HEK293 (cell line): ENCODE results near the gene KRT78.

Experiments
- CTCF ChIA-PET: fragments of 350-600 bp; formaldehyde crosslinking; extraction: SDS; loops from one replicate; lab custom pipeline; 2021; ENCODE audit warnings: antibody characterized with exemption; lab: Yijun Ruan, JAX
- POLR2A ChIA-PET: fragments of 300-600 bp; formaldehyde crosslinking; extraction: SDS; loops from one replicate; lab custom pipeline; 2020; ENCODE audit warnings: antibody characterized with exemption, inconsistent platforms; lab: Yijun Ruan, JAX
- H3K27ac ChIP-seq: fragments of 200-500 bp; sonication (Bioruptor generic); 2 replicates; pipeline ENCODE4 v1.5.1; 2014; ENCODE audit warnings: low read depth, low read length, control low read depth, inconsistent platforms; ENCODE audit errors: extremely low read depth
- H3K36me3 ChIP-seq, 2 experiments: fragments of 200-500 bp in 1 of 2; sonication (Bioruptor generic) in 1 of 2; 1 replicate in 1 of 2; 2 replicates in 1 of 2; pipeline ENCODE4 v1.5.1; 2014 to 2017; ENCODE audit warnings: inconsistent platforms in 2 of 2, low read length in 2 of 2; ENCODE audit not compliant: control insufficient read depth in 2 of 2, insufficient read depth in 1 of 2
- H3K4me1 ChIP-seq: fragments of 200-500 bp; sonication (Bioruptor generic); 2 replicates; pipeline ENCODE4 v1.5.1; 2014; ENCODE audit warnings: mild to moderate bottlenecking, low read length, inconsistent platforms; ENCODE audit not compliant: control insufficient read depth, insufficient read depth
- H3K4me3 ChIP-seq: 2 replicates; pipeline ENCODE4 v1.5.1; 2011; ENCODE audit warnings: low read depth, mild to moderate bottlenecking, control low read depth, low read length, moderate library complexity
- H3K9me3 ChIP-seq: fragments of 200-500 bp; sonication (Bioruptor generic); 2 replicates; pipeline ENCODE4 v1.5.1; 2014; ENCODE audit warnings: low read depth, low read length, inconsistent platforms; ENCODE audit not compliant: control insufficient read depth, insufficient read depth
- CTCF ChIP-seq: fragments of 450-650 bp; formaldehyde crosslinking; IDR thresholded peaks from 2 replicates; pipeline ENCODE4 v1.5.1; 2016; ENCODE audit warnings: missing biosample characterization, missing genetic modification characterization
- KLF1 ChIP-seq: fragments of 450-650 bp; formaldehyde crosslinking; IDR thresholded peaks from 2 replicates; pipeline ENCODE4 v1.5.1; 2016; ENCODE audit warnings: missing biosample characterization, missing genetic modification characterization
- KLF7 ChIP-seq: fragments of 450-650 bp; formaldehyde crosslinking; IDR thresholded peaks from 2 replicates; pipeline ENCODE4 v1.5.1; 2016; ENCODE audit warnings: missing biosample characterization, missing genetic modification characterization, borderline replicate concordance
- PBX3 ChIP-seq: sonication (generic); formaldehyde crosslinking; IDR thresholded peaks from 2 replicates; pipeline ENCODE4 v1.8.1; 2022; ENCODE audit warnings: mild to moderate bottlenecking, moderate library complexity, missing genetic modification reagents
- PRDM1 ChIP-seq: fragments of 450-650 bp; formaldehyde crosslinking; IDR thresholded peaks from 2 replicates; pipeline ENCODE4; 2016; ENCODE audit warnings: missing biosample characterization, missing genetic modification characterization
- PRDM6 ChIP-seq: fragments of 450-650 bp; formaldehyde crosslinking; IDR thresholded peaks from 2 replicates; pipeline ENCODE4 v1.5.1; 2017; ENCODE audit warnings: missing biosample characterization, missing genetic modification characterization
- ZBTB26 ChIP-seq: fragments of 450-650 bp; formaldehyde crosslinking; optimal IDR thresholded peaks from 2 replicates; pipeline ENCODE3; 2016; ENCODE audit warnings: missing biosample characterization, mild to moderate bottlenecking, missing genetic modification characterization
- ZFP3 ChIP-seq: fragments of 450-650 bp; formaldehyde crosslinking; IDR thresholded peaks from 2 replicates; pipeline ENCODE4 v1.5.1; 2016; ENCODE audit warnings: low read depth, missing biosample characterization, missing genetic modification characterization
- ZNF221 ChIP-seq: fragments of 450-650 bp; formaldehyde crosslinking; IDR thresholded peaks from 2 replicates; pipeline ENCODE4 v1.5.1; 2017; ENCODE audit warnings: missing biosample characterization, missing genetic modification characterization, borderline replicate concordance
- ZNF280D ChIP-seq: fragments of 450-650 bp; formaldehyde crosslinking; IDR thresholded peaks from 2 replicates; pipeline ENCODE4 v1.5.1; 2016; ENCODE audit warnings: missing biosample characterization, missing genetic modification characterization
- ZNF292 ChIP-seq: fragments of 450-650 bp; formaldehyde crosslinking; IDR thresholded peaks from 2 replicates; pipeline ENCODE4 v1.5.1; 2016; ENCODE audit warnings: low read depth, missing biosample characterization, missing genetic modification characterization, borderline replicate concordance
- ZNF324 ChIP-seq: fragments of 450-650 bp; formaldehyde crosslinking; IDR thresholded peaks from 2 replicates; pipeline ENCODE4 v1.5.1; 2016; ENCODE audit warnings: missing biosample characterization, missing genetic modification characterization
- ZNF394 ChIP-seq: fragments of 450-650 bp; formaldehyde crosslinking; IDR thresholded peaks from 2 replicates; pipeline ENCODE4 v1.5.1; 2016; ENCODE audit warnings: missing biosample characterization, missing genetic modification characterization, mild to moderate bottlenecking, moderate library complexity, borderline replicate concordance
- ZNF404 ChIP-seq: fragments of 450-650 bp; formaldehyde crosslinking; IDR thresholded peaks from 2 replicates; pipeline ENCODE4 v1.5.1; 2017; ENCODE audit warnings: missing biosample characterization, missing genetic modification characterization
- ZNF513 ChIP-seq: fragments of 450-650 bp; IDR thresholded peaks from 2 replicates; pipeline ENCODE4 v1.5.1; 2018; ENCODE audit warnings: missing biosample characterization, missing genetic modification characterization
- ZNF555 ChIP-seq: fragments of 450-650 bp; formaldehyde crosslinking; conservative IDR thresholded peaks from 2 replicates; pipeline ENCODE4 v1.5.1; 2017; ENCODE audit warnings: missing biosample characterization, mild to moderate bottlenecking, missing genetic modification characterization, inconsistent platforms
- ZNF560 ChIP-seq: fragments of 450-650 bp; formaldehyde crosslinking; IDR thresholded peaks from 2 replicates; pipeline ENCODE4 v1.5.1; 2017; ENCODE audit warnings: missing biosample characterization, missing genetic modification characterization, borderline replicate concordance
- ZNF585B ChIP-seq: fragments of 450-650 bp; formaldehyde crosslinking; IDR thresholded peaks from 2 replicates; pipeline ENCODE4 v1.5.1; 2016; ENCODE audit warnings: missing biosample characterization, missing genetic modification characterization
- ZNF596 ChIP-seq: fragments of 450-650 bp; IDR thresholded peaks from 2 replicates; pipeline ENCODE4 v1.5.0; 2018; ENCODE audit warnings: missing biosample characterization, mild to moderate bottlenecking, missing genetic modification characterization, moderate library complexity
- ZNF624 ChIP-seq: fragments of 450-650 bp; formaldehyde crosslinking; IDR thresholded peaks from 2 replicates; pipeline ENCODE4 v1.5.1; 2017; ENCODE audit warnings: missing biosample characterization, missing genetic modification characterization
- ZNF76 ChIP-seq: fragments of 450-650 bp; formaldehyde crosslinking; IDR thresholded peaks from 2 replicates; pipeline ENCODE4; 2016; ENCODE audit warnings: low read depth, missing biosample characterization, missing genetic modification characterization, borderline replicate concordance
- ZNF776 ChIP-seq: fragments of 450-650 bp; formaldehyde crosslinking; IDR thresholded peaks from 2 replicates; pipeline ENCODE4 v1.5.0; 2017; ENCODE audit warnings: missing biosample characterization, missing genetic modification characterization, borderline replicate concordance
- ZNF791 ChIP-seq: fragments of 450-650 bp; formaldehyde crosslinking; IDR thresholded peaks from 2 replicates; pipeline ENCODE4 v1.5.1; 2016; ENCODE audit warnings: missing biosample characterization, missing genetic modification characterization

Gene KRT78

GRCh38 chr12:52870361-52871290 is 21.8 kb upstream of the KRT78 start (continued):
- TF ChIP-seq ZNF776 (no peak), ZFP3 (tag by site-specific recombination) (no peak), PRDM1 (tag by site-specific recombination) (no peak), CTCF (tag by site-specific recombination) (peak; percentile 84), KLF1 (tag by site-specific recombination) (peak; percentile 69), ZNF791 (tag by site-specific recombination) (no peak), ZNF513 (tag by site-specific recombination) (no peak), ZNF280D (tag by site-specific recombination) (no peak), ZNF76 (tag by site-specific recombination) (no peak), PBX3 (CRISPR knock-in tag) (no peak), ZNF394 (tag by site-specific recombination) (no peak), ZNF404 (tag by site-specific recombination) (no peak), KLF7 (0 out of 2 replicates have a peak, but pooled peaks have one; percentile 49), ZNF324 (tag by site-specific recombination) (no peak), ZBTB26 (no peak)

GRCh38 chr12:52867642-52868041 is 18.8 kb upstream of the KRT78 start:
- ChIA-PET CTCF (interaction anchor here (0.7 to 3.6 kb wide), 8 partner anchors 12 to 711 kb away, joined by 3 to 41 read pairs (median 3); no protein-coding TSS in a partner anchor), POLR2A (no interaction called here)
- H3K9me3 ChIP-seq = no peaks in the 10 kb centered on the region
- peaks cover 6% of the 10 kb centered on the region; the same call in 1 of the 2 replicates for H3K4me1 ChIP-seq
- TF ChIP-seq ZNF292 (tag by site-specific recombination) (no peak), ZNF596 (tag by site-specific recombination) (no peak), PRDM6 (tag by site-specific recombination) (no peak), ZNF555 (tag by site-specific recombination) (no peak), ZNF585B (tag by site-specific recombination) (no peak), ZNF560 (tag by site-specific recombination) (no peak), ZNF624 (no peak), ZNF221 (no peak)
- H3K27ac ChIP-seq = no peak overlapping the region
- no peak overlapping the region for H3K4me3 ChIP-seq
- H3K36me3 ChIP-seq = no peaks in the 10 kb centered on the region
